ENCODE measurements around the gene HOXD4.

DNA sequence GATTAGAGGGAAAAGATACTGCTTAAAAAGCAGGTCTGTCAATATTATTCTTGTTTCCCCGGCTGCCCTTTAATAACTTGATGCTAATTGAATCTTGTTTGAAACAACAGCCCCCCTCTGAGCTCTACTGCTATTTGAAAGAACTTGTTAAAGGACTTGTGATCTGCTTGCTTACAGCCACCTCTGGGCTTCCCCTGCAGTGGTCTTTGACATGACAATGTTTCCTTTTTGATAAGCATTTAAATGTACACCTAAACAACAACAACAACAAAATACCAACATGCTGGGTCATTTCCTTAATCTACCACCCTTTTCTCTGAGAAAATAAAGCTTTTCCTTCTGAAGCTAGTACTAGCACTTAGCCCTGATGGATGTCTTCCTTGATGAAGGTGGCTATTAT lies 41.0 kb downstream of the HOXD4 start:
- TF ChIP-seq, protein P1, sequence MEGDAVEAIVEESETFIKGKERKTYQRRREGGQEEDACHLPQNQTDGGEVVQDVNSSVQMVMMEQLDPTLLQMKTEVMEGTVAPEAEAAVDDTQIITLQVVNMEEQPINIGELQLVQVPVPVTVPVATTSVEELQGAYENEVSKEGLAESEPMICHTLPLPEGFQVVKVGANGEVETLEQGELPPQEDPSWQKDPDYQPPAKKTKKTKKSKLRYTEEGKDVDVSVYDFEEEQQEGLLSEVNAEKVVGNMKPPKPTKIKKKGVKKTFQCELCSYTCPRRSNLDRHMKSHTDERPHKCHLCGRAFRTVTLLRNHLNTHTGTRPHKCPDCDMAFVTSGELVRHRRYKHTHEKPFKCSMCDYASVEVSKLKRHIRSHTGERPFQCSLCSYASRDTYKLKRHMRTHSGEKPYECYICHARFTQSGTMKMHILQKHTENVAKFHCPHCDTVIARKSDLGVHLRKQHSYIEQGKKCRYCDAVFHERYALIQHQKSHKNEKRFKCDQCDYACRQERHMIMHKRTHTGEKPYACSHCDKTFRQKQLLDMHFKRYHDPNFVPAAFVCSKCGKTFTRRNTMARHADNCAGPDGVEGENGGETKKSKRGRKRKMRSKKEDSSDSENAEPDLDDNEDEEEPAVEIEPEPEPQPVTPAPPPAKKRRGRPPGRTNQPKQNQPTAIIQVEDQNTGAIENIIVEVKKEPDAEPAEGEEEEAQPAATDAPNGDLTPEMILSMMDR (IDR thresholded peaks at IDR 0.05): no peak
- TF ChIP-seq EP300 (IDR thresholded peaks at IDR 0.05): no peak
- no peak for TF ChIP-seq POLR2AphosphoS5 (IDR thresholded peaks at IDR 0.05)

All from suprapubic skin (tissue), 4 donors.